Measurements from ENCODE around the gene CAMSAP2. TPM values are rescaled to one million over a fixed set of nuclear protein-coding genes. Genes with fewer than 3 reads are reported as not detected.

CAMSAP2 gene, protein sequence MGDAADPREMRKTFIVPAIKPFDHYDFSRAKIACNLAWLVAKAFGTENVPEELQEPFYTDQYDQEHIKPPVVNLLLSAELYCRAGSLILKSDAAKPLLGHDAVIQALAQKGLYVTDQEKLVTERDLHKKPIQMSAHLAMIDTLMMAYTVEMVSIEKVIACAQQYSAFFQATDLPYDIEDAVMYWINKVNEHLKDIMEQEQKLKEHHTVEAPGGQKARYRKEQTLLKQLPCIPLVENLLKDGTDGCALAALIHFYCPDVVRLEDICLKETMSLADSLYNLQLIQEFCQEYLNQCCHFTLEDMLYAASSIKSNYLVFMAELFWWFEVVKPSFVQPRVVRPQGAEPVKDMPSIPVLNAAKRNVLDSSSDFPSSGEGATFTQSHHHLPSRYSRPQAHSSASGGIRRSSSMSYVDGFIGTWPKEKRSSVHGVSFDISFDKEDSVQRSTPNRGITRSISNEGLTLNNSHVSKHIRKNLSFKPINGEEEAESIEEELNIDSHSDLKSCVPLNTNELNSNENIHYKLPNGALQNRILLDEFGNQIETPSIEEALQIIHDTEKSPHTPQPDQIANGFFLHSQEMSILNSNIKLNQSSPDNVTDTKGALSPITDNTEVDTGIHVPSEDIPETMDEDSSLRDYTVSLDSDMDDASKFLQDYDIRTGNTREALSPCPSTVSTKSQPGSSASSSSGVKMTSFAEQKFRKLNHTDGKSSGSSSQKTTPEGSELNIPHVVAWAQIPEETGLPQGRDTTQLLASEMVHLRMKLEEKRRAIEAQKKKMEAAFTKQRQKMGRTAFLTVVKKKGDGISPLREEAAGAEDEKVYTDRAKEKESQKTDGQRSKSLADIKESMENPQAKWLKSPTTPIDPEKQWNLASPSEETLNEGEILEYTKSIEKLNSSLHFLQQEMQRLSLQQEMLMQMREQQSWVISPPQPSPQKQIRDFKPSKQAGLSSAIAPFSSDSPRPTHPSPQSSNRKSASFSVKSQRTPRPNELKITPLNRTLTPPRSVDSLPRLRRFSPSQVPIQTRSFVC (N-terminal part only)
- 10 to 100 TPM; 34.7 to 42.8 (median 40.6) TPM for polyA plus RNA-seq (ENCODE audit: insufficient read length in 4 of 4)

DNA sequence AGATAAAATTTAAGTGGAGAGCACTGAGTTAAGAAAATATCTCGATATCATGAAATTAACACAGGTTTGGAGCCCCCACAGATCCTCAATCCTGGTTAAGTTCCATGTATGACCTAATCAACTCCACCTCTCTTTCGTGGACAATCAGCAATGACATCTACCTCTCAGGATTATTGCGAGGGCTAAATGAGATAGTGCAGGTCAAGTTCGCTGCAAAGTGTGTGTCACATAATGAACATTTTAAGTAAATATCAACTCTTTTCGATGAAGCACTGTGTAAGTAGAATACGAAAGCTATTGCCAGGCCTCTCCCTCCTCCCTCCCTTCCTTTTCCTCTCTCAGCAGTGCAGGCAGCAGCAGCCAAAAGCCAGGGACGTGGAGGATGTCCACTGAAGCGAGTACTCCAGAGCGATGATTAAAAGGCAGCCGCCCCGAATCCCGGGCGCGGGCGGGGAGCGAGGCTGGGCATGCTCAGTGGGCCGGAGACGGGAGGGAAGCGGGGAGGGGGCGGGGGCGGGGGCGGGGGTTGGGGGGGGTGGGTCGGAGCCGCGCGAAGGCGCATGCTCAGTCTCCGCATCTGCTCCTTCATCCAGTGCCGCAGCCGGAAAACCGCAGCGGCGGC, at the start of gene CAMSAP2:
TSS of gene CAMSAP2 (plus strand) at position 567 of the 622 bp plus-strand sequence. CDS start 935 bp downstream, outside the sequence.
- peak; percentile 75 to 91 (median 82) for DNase-seq (ENCODE audit: low read depth in 4 of 4, low spot score in 2 of 4)

GRCh38 chr1:200692316-200692715, 46.4 kb upstream of the CAMSAP2 start:
- DNase-seq (ENCODE audit: low read depth in 4 of 4, low spot score in 2 of 4), result no peak

DNA sequence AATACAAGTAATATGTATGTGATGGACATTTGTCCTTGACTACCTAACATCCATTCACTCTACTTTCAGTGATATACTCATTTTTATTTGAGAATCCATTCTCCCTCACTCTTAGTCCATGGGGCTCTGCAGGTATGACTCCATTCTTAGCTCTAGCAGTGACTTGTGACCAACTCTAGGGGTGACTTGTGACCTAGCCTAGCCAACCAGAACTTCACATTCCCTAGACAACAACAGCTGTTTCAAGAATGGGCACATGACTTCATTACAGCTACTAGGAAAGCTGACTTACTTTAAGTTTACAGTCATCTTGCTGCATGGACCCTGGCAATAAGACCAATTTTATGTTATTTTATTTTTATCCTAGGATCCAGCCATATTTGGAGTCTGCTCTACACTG, 45.4 kb upstream of the CAMSAP2 start:
- DNase-seq (ENCODE audit: low read depth in 4 of 4, low spot score in 2 of 4), result no peak

GRCh38 chr1:200694738-200695137, 44.0 kb upstream of the CAMSAP2 start:
- DNase-seq (ENCODE audit: low read depth in 4 of 4, low spot score in 2 of 4), result no peak

DNA sequence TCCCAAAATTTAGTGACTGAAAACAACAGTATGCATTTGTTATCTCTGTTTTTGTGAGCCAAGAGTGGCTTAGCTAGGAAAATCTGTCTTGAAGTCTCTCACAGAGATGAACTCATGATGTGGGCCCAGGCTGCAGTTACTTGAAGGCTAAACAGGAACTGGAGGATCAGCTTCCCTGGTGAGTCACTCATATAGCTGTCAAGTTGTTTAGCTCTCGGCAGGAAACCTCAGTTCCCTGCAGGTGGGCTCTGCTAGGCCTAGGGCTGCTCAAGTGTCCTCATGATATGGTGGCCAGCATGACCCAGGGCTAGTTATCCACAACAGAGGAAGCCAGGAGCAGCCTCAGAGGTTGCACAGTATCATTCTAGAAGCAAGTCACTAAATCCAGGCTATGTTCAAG, 38.8 kb upstream of the CAMSAP2 start:
- DNase-seq (ENCODE audit: low read depth in 4 of 4, low spot score in 2 of 4), result no peak

DNA sequence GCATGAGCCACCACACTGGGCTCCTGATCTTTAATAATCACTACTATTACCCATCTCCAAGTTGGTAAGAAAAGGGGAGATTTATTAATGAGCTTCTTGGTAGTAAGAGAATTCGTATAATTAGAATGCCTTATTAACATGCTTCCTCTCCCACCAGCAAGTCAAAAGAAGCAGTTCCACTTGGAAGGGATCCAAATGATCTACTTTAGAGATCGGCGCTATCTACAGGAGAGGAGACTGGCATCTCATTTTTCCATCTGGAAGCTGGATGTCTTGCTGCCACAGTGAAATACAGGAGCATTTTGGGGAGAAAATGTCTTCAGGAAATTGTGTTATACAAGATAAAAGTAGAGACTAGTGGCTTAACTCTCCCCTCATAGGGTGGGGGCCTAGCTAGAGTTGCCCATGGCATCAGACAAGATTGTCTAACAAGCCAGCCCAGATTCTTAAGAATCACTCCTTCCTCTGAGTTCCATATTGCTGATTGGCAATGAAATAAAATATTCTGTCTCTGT, 33.6 kb upstream of the CAMSAP2 start:
- DNase-seq (ENCODE audit: low read depth in 4 of 4, low spot score in 2 of 4), result no peak

DNA sequence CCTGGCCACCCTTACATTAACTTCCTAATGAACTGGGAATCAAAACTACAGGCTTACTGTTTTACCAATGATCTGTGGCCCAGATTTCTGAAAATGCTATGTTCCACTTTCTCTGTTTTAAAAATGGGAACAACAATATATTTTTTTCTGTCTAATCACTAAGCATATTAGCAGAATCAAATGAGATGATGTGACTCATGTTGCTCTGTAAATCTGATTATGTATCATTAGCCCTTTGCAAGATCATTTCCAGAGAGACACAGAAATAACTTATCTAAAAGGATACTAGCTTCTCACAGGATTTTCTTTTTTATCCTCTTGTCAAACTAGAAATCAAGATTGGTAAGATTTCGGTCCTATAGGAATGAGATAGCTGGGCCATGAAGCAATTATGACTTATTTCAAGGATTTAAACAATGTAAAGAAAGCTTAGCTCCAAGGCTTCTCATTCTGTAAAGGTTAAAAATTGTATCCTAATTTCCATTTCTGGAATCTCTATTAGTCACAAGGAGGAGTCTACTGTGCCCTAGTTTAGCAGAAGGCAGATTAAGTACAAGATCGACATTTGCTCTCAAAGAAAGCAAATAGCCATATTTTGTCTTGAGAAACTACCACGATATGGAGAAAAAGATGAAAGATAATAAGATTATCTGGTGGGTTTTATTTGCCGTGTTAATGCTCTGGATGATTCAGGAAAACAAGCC, 32.4 kb upstream of the CAMSAP2 start:
- no peak for DNase-seq (ENCODE audit: low read depth in 4 of 4, low spot score in 2 of 4)

DNA sequence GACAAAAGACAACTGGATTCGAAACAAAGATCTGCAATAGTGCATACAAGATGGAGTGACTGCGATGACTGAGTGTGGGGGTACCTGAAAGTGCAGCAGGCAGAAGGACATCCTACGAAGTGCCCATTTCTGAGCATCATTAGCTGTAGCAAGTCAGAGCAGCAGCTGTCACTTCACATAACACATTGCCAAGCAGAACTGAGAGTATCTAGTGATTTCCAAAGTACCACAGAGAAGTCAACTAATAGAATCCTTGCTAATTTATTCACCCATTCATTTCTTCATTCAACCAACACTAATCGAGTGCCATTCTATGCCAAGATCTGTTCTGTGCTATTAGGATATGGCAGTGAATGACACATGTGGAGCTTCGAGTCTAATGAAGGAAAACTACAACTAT, 31.6 kb upstream of the CAMSAP2 start:
- DNase-seq (ENCODE audit: low read depth in 4 of 4, low spot score in 2 of 4), result no peak

GRCh38 chr1:200708161-200708560, 30.5 kb upstream of the CAMSAP2 start:
- DNase-seq (ENCODE audit: low read depth in 4 of 4, low spot score in 2 of 4), result no peak

DNA sequence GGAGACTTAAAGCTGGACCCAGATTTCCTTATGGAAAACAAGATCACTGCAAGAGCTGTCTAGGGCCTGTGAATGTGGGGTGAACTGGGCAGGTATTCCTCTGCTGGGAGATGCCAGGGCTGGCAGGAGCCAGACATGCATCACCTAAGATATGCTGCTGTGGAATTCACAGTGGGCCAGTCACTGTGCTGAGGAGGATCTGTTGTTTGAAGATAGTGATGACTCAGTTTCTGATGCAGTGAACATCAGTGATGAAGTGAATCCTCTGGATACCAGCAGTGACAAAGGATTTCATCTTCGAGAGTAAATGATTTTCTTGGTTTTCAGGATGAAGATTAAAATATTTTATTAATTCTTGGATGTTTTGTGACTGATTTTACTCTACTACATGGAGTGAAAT, 29.9 kb upstream of the CAMSAP2 start:
- no peak for DNase-seq (ENCODE audit: low read depth in 4 of 4, low spot score in 2 of 4)

DNA sequence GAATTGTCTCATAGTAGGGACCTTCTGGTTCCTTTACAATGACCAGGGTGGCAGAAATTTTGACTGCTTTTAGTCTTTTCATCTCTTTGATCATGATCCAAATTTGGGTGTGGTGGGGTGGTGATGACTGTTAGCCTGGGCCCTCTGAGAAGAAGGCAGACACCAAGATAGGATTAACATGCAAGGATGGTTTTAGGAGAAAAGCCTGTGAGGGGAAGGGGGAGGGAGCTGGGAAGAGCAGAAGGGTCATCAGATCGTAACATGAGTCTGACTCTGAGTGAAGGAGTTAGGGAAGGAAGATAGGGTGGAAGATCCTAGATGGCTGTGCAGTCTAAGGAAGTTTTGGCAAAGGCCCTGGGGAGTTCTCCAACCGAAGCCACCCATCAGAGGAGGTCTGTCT, 28.5 kb upstream of the CAMSAP2 start:
- DNase-seq (ENCODE audit: low read depth in 4 of 4, low spot score in 2 of 4), result no peak

- DNase-seq (ENCODE audit: low read depth in 4 of 4, low spot score in 2 of 4), result no peak
Measured at GRCh38 chr1:200714504-200715187, 24.0 kb upstream of the CAMSAP2 start.

DNA sequence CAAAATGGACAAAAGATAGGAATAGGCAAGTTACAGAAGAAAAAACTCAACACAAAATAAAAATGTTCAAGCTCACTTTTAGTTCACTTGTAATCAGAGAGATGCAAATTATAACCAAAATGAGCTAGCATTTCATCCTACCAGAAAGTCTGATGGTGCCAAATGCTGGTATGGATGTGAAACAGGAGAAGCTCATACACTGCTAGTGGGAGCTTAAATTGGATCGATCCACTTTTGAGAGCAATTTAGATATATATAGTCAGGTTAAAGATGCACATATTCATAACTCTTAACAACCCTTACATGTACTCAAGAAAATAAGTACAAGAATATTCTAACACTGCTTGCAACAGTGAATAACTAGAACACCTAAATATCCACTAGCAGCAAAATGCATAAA, 18.5 kb upstream of the CAMSAP2 start:
- DNase-seq (ENCODE audit: low read depth in 4 of 4, low spot score in 2 of 4), result no peak

GRCh38 chr1:200724064-200724463, 14.6 kb upstream of the CAMSAP2 start:
- no peak for DNase-seq (ENCODE audit: low read depth in 4 of 4, low spot score in 2 of 4)

DNA sequence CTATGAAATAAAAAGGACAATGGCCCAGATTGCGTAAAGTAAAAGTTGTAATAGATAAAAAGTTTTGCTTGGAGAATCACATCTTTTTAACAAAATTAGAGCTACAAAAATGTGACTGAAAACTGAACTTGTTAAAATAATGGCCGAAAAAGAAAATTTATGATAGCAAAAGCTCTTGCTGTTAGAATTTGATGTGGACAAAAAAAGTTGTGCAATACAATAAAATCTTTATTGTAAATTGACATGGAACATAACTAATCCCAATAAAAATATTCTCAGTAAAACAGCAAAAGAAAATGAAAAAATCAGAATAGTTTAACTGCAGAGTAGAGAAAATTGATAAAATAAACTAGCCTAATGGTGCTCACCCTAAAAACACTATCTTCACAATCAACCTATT, 11.4 kb upstream of the CAMSAP2 start:
- DNase-seq (ENCODE audit: low read depth in 4 of 4, low spot score in 2 of 4), result no peak

DNA sequence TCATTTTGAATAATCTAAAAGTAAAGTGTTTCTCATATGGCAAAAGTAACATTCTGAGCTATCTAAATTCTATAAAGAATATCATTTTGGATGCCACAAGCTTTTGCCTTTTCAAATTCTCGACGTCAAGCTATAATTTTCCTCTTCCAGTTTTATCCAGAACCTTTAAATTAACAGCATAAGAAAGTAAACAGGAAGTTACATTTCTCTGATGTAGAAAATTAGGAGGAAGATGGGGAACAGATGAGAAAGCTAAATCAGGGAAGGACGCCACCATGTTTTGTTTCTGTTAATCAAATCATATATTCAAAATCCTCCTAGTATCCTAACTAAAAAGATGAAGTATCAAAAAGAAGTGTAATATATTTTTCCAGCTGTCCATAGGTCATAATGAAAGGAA, 8.8 kb upstream of the CAMSAP2 start:
- no peak for DNase-seq (ENCODE audit: low read depth in 4 of 4, low spot score in 2 of 4)

DNA sequence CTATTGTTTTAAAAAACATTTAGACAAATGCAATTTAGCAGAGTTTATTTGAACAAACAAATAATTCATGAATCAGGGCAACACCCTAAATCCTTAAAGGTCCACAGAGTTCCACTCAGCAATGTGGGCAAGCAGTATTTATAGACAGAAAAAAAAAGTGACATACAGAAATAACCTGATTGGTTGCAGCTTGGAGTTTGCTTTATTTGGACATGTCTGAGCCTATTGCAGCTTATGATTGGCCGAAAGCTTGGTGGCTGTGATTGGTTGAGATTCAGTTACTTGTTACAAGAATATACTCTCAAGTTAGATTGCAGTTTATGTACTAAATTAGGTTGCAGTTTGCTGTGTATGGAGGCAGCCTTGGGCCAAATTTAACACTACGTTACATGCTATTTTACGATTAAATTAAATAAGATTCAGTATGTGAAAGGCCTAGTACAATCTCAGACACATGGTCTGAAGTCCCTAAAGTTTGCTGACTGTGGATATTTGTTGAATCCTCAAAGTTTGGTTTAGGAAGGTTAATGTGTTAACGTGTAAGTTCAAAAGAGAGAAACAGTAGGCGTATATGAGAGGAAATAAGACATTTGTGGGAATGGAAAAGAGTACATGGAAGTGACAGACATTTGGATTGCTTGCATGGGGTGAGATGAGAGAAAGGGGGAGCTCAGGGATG, 6.9 kb upstream of the CAMSAP2 start:
- DNase-seq (ENCODE audit: low read depth in 4 of 4, low spot score in 2 of 4), result no peak

- DNase-seq (ENCODE audit: low read depth in 4 of 4, low spot score in 2 of 4), result no peak
Measured at GRCh38 chr1:200732438-200732837, 6.3 kb upstream of the CAMSAP2 start.

- no peak for DNase-seq (ENCODE audit: low read depth in 4 of 4, low spot score in 2 of 4)
Measured at GRCh38 chr1:200733907-200734306, 4.8 kb upstream of the CAMSAP2 start.

Measured in left renal cortex interstitium (tissue), 4 donors.